ENCODE data around the gene COL10A1.

The COL10A1 gene

DNA sequence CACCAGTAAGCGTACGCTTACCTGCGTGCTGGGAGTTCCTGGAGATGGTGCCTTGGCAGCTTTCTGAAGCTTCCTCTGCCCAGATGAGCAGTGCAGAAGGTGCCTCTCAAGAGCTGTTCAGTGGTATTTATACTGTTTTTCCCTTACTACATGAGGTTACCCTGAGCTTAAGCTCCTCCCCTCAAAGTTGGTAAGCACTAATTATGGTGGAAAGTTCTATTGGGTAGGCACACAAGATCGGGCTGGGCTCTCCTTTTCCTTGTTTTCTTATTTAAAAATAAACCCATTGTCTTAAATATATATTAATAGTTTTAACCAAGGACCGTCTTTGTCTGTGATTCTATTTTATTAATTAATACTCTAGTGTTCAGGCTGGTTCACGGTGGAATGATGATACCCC, at the start of gene COL10A1:
TSS of gene COL10A1 (minus strand) at position 101 of the 400 bp plus-strand sequence. CDS start 640 bp downstream, outside the sequence.
- DNase-seq, result no peak

DNA sequence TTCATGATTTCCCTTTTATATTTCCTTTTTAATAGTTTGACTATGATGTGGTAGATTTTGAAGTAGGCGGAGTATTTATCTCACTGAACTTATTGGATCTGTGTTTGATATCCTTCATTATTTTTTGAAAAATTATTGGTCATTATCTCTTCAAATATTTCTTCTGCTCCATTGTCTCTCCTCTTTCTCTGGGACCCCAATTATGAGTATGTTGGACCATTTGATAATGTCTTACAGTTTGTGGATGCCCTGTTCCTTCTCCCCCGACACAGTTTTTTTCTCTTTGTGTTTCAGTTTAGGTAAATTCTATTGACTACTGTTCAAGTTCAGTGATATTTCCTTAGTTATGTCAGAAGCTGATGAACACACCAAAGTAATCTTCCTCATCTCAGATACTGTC, 49.4 kb upstream of the COL10A1 start:
- DNase-seq, result no peak

DNA sequence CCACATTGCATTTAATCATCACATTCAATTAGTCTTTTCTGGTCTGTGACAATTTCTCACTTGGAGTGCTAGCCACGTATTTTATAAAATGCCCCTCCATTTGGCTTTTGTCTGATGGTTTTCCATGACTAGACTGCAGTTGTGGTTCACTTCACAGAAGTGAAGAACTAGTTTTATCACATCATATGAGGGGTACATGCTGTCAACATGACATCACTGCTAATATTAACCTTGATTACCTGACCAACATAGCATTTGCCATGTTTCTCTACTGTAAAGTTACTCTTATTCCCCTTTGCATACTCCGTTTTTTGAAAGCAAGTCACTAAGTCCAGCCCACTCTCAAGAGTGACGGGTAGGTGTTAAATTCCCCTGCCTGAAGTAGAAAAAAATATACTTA, 48.0 kb upstream of the COL10A1 start:
- no peak for DNase-seq

DNA sequence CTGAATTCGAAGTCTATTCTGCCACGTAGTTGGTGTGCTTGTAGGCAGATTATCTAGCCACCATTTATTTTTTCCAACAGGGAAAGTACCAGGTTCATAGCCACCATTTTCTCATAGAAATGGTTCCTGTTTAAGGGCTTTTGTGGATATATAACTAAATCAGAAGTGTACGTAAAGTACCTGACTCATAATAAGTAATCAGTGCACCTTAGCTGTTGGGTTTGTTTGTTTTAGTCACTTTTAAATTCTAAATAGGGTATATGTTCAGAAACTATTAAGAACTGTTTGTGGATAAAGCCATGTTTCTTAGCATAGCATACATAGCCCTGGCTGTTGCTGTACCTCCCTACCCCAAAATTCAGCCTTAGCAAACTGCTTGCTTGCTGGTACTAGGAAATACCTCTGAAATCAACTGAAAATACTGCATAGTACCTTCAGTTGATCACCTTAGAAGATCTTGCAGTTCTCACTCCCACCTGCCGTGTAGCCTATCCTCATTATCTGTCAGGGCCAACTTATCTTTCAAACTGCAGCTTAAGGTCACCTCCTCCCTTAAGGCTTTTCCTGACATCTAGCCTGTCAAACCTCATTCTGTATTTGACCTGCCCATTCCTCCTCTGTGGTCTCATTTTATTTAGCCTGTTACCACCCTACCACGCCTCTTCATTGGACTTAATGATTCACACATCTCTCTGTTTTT, 44.6 kb upstream of the COL10A1 start:
- no peak for DNase-seq

- no peak for DNase-seq
These were observed 43.9 kb upstream of the COL10A1 start for GRCh38 chr6:116169880-116170279.

DNA sequence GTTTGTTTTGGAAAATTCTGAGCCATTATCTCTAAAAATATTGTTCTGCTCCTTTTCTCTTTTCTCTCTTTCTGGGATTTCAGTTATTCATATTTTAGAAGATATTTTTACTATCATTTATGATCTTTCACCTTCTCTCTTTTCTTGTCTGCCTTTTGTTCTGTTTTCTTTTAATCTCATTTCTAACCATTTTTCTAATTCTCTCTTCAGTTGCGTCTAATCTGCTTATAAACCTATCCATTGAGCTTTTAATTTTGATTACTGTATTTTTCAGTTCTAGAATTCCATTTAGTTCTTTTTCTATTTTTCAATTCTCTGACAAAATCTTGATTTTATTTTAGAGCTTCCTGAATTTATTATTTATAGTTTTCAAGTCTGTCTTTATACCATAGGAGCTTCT, 42.2 kb upstream of the COL10A1 start:
- DNase-seq, result no peak

DNA sequence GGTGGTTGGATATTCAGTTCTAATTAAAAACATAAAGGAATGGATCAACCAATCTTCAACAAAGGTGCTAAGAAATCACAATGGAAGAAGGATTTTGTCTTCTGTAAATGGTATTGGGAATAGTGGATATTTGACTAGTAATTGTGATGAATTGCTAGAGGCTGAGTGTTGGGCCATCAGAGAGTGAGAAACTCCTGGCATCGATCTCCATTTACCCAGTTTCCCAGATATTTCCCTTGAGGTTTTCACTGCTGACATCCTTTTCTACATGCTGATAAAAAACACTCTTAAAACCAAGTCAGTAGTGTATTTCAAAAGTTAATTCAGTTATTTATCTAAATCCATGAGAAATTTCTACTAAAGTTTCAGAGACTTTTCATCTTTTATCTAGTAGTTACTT, 40.4 kb upstream of the COL10A1 start:
- DNase-seq, result no peak

DNA sequence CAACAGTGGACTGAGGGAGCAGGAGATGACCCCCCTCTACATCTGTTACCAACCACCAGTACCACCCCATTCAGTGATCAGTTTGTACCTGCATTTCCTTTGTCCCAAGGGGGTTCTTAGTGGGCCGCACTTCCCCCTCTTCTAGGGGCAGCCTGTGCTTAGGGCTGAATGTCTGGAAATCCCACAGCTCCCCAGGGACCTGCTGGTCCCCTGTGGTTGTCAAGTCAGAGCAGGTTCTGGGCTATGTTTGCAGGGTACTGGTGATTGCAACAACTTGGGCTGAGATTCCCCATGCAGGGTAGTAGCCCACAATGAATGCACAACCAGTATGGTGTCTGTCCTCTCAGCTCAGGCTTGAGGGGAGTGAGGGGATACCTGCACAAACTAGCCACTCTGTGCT, 39.7 kb upstream of the COL10A1 start:
- no peak for DNase-seq

GRCh38 chr6:116159782-116160524, 34.0 kb upstream of the COL10A1 start:
- DNase-seq, result no peak

GRCh38 chr6:116158641-116159040, 32.7 kb upstream of the COL10A1 start:
- DNase-seq, result no peak

DNA sequence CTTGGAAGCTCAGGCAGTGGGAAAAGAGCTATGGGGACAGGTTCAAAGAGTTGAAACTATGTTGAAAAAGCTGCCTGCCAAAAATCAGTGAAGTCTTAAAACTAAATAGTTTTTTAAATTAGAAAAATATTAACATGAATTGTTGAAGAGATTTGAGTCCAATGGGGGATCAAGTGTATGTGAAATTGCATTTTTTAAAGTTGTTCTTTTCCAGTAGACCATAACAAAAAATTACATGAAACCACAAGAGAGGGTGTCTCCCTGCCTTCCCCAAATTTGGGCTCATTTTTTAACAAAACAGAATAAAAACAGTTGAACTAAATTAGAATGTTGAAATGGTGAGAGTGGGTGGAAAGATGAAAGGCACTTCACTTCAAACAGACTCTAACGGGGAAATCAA, 31.5 kb upstream of the COL10A1 start:
- DNase-seq, result no peak

- DNase-seq, result no peak
These were observed 30.7 kb upstream of the COL10A1 start for GRCh38 chr6:116156405-116157326.

DNA sequence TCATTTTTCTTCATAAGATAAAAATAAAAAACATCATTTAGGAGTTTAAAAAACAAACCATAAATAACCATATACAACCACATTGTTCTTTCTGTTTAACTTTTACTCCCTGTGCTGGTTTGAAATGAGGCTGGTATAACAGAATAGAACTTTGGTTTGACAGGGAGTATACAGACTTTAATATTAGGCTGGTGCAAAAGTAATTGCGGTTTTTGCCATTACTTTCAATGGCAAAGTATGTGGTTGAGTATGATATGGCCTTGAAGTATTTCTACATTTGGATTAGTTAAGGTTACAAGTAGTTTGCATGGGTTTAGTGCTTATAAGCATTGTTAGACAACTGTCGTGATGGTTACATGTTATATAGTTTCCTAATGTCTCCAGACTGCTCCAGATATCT, 29.0 kb upstream of the COL10A1 start:
- DNase-seq, result no peak

DNA sequence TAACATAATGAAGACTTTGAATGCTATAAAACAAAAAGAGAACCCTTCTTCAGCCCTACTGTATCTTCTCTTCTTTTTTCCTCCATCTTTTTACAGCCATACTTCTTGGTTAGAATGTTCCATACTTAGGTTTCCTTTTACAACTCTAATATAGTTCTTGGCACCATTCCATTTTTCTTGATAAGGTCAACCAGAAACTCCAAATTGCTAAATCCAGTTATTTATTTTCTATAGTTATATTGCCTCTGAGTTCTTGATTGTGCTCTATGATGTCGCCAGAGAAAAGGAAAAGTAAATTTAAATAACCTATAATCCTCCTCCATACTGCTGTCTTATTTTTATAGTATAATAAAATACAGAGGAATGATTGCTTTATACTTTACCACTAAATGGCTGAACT, 26.7 kb upstream of the COL10A1 start:
- DNase-seq, result no peak

DNA sequence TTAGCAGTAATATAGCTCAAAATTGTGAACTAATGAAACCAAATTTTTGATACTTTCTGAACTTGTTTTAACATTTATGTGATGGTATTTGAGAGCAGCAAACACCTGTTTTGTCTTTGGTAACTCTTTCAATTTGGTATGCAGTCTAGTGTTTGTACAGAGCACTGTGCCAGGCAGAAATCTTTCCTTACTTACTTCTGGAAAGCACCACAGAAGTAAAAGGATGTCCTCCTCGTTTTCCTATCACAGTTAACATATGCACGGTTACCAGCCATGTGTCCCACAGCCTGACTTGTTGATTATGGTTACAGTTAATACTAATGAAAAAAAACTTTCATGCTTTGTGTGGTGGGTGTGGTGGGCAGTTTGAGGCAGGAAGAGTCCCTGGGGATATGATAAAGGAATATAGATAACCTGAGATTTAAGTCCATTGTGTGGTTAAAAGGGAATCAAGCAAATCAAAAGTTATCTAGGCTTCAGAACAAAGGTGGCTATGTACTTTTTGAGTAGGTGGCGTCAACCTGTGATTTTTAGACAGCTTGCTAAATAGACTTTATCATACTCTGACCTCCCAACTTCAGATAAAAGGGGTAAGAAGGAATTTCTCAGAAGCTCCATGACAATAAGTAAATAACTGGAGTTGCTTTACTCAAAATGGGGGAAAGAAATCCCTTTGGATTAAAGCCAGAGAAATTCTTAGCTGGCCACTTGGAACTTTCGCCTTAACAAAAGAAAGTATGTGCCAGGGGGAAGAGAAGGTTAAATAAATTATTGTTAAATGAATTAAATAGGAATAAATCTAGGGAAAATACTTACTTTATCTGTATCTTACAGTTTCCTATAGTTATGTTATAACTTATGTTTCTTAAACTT, 20.1 kb upstream of the COL10A1 start:
- no peak for DNase-seq

- no peak for DNase-seq
These were observed 18.7 kb upstream of the COL10A1 start for GRCh38 chr6:116144605-116145004.

DNA sequence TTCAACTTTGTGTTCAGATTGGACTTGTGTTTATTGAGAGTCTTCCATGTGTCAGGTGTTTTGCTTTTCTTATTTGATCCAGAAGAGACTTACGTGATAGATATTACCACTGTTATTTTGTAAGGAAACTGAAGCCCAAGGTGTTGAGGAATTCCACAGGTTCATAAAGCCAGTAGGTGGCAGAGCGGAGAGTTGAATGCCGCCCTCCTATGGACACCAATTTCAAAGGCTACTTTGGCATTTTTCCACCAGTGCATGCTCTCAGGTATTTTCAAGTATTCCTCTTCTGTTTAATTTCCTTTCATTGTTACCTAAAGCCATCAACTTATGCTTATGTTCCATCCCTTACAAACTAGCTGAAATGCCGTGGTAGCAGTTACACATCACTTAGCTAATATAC, 14.0 kb upstream of the COL10A1 start:
- no peak for DNase-seq

DNA sequence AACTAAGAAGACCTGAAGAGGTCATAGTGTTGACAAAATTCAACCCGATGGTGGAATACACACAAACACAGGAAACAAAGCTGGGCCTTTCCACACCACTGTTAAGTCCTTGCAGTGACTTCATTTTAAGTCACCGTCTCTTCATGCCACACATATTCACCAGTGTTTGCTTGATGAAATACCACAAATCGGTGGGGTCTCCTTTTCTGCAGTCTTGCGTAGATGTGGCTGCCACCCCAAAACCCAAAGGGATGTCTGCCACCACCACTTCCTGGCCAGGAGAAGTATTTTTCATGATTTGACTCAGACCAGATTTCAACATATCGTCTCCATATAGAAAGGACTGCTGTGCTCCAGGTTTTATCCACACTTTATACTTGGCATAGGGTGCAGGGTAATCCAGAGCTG, 11.0 kb upstream of the COL10A1 start:
- no peak for DNase-seq

GRCh38 chr6:116136373-116136772, 10.4 kb upstream of the COL10A1 start:
- DNase-seq, result no peak

GRCh38 chr6:116133453-116133852, 7.5 kb upstream of the COL10A1 start:
- DNase-seq, result no peak

- DNase-seq, result no peak
These were observed 2.0 kb upstream of the COL10A1 start for GRCh38 chr6:116127771-116128493.

- DNase-seq, result no peak
These were observed 5.5 kb downstream of the COL10A1 start for GRCh38 chr6:116120430-116120829.

Measured in RPMI8226 (cell line).